NCI-H524 treated with DMSO at 0.1 percent for 48 hours (cell line): ENCODE measurements around the gene ARHGDIG.
"Not testable (repeated sequence)": the region's sequence is repeated elsewhere in the genome, so short reads cannot be mapped to it uniquely, and the experiment has no call there.

Source experiments
- DNase-seq: peaks from one replicate; lab custom pipeline; 2025; lab: John Stamatoyannopoulos, UW

ARHGDIG gene

GRCh38 chr16:263944-264343 is 16.4 kb upstream of the ARHGDIG start:
- no peak for DNase-seq

GRCh38 chr16:264440-264951 is 15.9 kb upstream of the ARHGDIG start:
- DNase-seq, result no peak

GRCh38 chr16:265002-265529 is 15.3 kb upstream of the ARHGDIG start:
- DNase-seq, result no peak

GRCh38 chr16:265711-266110 is 14.7 kb upstream of the ARHGDIG start:
- DNase-seq, result no peak

GRCh38 chr16:266258-267164 is 13.9 kb upstream of the ARHGDIG start:
- DNase-seq, result no peak

- DNase-seq, result not testable (repeated sequence)
These were observed 12.8 kb upstream of the ARHGDIG start for GRCh38 chr16:267562-267961.

- DNase-seq, result no peak
These were observed 12.0 kb upstream of the ARHGDIG start for GRCh38 chr16:268141-269053.

GRCh38 chr16:269061-269796 is 11.2 kb upstream of the ARHGDIG start:
- no peak for DNase-seq

- no peak for DNase-seq
These were observed 9.8 kb upstream of the ARHGDIG start for GRCh38 chr16:270381-271255.

GRCh38 chr16:272633-273546 is 7.5 kb upstream of the ARHGDIG start:
- no peak for DNase-seq

- no peak for DNase-seq
These were observed 6.6 kb upstream of the ARHGDIG start for GRCh38 chr16:273547-274421.

- DNase-seq, result no peak
These were observed 5.2 kb upstream of the ARHGDIG start for GRCh38 chr16:275041-275641.

- DNase-seq, result no peak
These were observed 4.6 kb upstream of the ARHGDIG start, which contains the start of gene RGS11 for GRCh38 chr16:275786-276232. RGS11 (minus strand) TSS chr16:275944; CDS start chr16:275911, 33 bp downstream.

- no peak for DNase-seq
These were observed 3.8 kb upstream of the ARHGDIG start for GRCh38 chr16:276426-277077.

GRCh38 chr16:278863-279366 is 1.5 kb upstream of the ARHGDIG start:
- no peak for DNase-seq

GRCh38 chr16:279531-279930 is 860 bp upstream of the ARHGDIG start:
- DNase-seq, result no peak

GRCh38 chr16:280005-280460 is 358 bp upstream of the ARHGDIG start:
- no peak for DNase-seq
